Activated CD4-positive, alpha-beta T cell treated with anti-CD3 and anti-CD28 coated beads, Interleukin-2, Interleukin-6, amounts not matched to agents 100 ng/mL and 50 ng/mL, durations not matched to agents 16 hours and 8 hours (primary cell): ENCODE results near the gene COG7.
A peak's percentile ranks its signal among the peaks of the same experiment; 100 is the strongest.
"Not testable (repeated sequence)": the region's sequence is repeated elsewhere in the genome, so short reads cannot be mapped to it uniquely, and the experiment has no call there.

Source experiments
- DNase-seq: peaks from one replicate; pipeline ENCODE4 v3.0.0-alpha.2; 2020

Gene COG7

DNA sequence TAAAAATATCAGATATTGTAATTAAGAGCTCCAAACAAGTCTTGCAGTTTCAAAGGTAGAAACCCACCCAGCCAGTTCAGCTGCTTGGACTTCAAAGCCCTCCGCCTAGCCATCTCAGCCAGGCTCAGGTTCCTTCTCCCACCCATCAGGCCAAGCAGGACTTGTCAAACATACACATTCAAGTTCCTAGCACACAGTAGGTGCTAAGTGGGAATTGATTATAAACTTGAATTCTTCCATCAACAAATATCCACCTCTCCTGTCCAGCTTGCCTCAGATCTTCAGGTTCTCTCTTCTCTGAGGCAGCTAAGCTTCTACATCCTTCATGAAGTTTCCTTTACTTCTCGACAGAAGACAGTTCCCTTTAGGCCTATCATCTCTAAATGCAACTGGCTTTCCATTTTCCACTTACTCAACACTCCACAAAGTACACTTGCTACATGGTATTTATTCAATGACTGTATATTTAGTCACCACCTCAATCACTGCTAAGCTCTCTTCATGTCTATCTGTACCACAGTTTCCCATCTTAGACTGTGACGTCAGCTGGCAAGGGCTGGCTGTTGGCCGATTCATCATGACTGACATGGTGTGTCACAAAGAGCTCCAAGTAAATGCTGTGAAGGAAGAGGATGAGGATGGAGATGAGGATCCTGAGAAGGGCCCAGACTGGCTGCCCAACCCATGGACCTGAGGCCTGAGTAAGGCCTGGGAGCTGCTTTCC is 13.3 kb upstream of the COG7 start:
- DNase-seq: no peak

GRCh38 chr16:23465179-23465578 is 12.2 kb upstream of the COG7 start:
- no peak for DNase-seq

DNA sequence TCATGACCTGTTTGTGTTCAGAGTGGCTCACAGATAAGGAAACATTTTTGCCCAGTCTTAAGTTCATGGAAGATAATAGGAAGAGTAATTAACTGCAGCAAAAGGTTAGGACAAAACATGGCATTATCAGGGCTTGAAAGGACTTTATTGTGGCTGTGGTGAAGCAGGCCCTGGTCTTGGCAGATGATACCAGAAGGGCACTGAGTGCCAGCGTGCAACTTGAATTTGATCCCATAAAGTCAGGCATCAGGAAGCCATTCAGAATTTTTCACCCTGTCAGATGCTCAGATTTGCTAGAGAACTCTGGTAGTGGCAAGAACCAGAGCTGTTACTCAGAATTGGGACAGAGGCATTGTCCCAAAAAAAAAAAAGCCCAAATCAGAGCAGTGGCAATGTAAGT is 11.2 kb upstream of the COG7 start:
- no peak for DNase-seq

DNA sequence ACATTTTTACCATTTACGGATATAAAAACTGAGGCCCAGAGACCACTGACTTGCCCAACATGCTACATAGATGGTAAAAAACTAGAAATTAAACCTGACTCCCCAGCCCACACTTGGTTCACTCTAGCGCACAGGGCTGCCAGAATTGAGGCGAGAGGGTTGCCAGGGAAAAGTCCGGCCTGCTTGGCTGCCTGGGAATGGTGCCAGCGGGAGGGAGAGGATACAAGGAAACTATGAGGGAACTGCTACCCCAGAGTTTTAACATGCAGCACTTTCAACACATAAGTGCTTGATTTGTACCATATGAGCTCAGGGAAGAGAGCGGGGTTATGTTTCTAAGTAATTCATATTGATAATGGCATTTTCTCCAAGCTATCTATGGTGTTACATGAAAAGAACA is 10.0 kb upstream of the COG7 start:
- not testable (repeated sequence) for DNase-seq

DNA sequence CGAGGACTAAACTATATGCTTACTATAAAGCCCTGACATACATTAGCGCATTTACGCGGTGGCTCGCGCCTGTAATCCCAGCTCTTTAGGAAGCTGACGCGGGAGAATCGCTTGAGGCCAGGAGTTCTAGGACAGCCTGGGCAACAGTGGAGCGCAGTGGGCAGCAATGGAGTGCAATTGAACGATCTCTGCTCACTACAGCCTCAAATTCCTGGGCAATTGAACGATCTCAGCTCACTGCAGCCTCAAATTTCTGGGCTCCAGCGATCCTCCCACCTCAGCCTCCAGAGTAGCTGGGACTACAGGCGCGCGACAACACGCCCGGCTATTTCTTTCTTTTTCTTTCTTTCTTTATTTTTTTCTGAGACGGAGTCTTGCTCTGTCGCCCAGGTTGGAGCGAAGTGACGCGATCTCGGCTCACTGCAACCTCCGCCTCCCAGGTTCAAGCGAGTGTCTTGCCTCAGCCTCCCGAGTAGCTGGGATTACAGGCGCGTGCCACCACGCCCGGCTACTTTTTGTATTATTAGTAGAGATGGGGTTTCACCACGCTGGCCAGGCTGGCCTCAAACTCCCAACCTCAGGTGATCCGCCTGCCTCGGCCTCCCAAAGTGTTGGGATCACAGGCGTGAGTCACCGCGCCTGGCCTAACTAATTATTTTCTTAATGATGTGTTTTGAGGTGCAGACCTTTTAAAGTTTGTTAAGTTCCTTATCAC is 506 bp upstream of the COG7 start:
- no peak for DNase-seq

- no peak for DNase-seq
Measured at GRCh38 chr16:23452221-23452571, 793 bp downstream of the COG7 start.

DNA sequence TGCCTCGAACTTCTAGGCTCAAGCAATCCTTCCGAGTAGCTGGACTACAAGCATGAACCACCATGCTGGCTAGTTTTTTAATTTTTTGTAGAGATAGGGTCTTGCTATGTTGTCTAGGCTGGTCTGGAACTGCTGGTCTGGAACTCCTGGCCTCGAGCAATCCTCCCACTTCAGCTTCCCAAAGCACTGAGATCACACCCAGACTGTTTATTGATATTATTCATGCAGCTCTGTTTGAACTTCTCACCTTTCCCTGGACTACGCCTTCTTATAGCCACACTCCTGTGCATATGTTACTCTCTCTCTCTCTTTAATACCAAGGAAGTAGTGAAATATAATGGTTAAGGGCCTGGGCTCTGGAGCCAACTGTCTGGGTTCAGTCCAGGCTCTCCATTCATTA is 4.6 kb downstream of the COG7 start:
- DNase-seq: no peak

DNA sequence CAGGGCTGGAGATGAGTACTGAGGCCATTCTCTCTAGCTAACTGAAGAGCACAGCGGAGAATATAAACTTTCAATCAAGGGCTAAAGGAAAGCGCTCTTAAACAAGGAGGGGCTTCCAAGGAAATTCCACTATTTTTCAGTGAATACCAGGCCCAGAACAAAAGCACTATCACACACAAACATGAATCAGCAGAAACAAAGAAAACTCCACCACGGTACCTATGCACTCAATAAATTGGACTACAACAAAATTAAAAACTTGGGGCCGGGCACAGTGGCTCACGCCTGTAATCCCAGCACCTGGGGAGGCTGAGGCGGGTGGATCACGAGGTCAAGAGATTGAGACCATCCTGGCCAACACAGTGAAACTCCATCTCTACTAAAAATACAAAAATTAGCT is 15.4 kb downstream of the COG7 start:
- not testable (repeated sequence) for DNase-seq

DNA sequence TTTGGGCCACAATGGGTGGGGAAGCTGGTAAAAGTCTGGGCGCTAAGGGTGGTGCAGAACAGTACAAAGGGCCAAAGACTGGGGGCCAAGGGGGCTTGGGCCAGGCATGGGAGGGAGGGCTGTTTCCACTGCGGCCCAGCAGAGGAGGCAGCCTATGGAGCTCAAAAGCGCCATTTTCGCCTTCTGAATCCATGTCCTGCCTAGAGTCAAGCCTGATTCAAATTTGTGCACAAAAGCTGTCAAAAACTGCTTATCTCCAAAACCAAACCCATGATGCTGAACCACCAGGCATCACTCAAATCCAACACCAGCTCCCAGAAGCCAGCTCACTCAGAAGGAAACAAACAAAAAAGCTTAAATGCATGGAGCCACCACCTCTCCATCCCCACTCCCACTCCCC is 16.0 kb downstream of the COG7 start:
- DNase-seq: no peak

DNA sequence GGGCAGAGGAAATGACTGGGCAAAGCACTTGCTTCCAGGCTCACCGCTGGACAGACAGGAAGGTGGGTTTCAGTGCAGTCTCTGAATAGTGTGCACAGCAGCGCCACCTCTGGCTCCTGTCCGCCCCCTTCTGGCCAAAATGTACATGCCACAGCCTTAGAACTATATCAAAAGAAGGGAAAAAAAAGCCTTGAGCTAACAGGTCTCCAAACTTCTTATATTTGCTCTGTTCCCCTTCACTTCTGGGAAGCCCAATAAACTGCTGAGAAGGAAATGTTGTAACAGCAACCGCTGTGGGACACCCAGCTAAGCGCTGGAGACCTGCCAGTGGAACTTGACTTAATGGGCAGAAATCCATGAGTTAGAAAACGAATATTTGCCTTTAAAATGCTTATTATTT is 17.5 kb downstream of the COG7 start:
- DNase-seq: peak; percentile 77

GRCh38 chr16:23434380-23434779 is 18.6 kb downstream of the COG7 start:
- DNase-seq: peak; percentile 74

GRCh38 chr16:23433261-23433920 is 19.6 kb downstream of the COG7 start:
- DNase-seq: no peak

DNA sequence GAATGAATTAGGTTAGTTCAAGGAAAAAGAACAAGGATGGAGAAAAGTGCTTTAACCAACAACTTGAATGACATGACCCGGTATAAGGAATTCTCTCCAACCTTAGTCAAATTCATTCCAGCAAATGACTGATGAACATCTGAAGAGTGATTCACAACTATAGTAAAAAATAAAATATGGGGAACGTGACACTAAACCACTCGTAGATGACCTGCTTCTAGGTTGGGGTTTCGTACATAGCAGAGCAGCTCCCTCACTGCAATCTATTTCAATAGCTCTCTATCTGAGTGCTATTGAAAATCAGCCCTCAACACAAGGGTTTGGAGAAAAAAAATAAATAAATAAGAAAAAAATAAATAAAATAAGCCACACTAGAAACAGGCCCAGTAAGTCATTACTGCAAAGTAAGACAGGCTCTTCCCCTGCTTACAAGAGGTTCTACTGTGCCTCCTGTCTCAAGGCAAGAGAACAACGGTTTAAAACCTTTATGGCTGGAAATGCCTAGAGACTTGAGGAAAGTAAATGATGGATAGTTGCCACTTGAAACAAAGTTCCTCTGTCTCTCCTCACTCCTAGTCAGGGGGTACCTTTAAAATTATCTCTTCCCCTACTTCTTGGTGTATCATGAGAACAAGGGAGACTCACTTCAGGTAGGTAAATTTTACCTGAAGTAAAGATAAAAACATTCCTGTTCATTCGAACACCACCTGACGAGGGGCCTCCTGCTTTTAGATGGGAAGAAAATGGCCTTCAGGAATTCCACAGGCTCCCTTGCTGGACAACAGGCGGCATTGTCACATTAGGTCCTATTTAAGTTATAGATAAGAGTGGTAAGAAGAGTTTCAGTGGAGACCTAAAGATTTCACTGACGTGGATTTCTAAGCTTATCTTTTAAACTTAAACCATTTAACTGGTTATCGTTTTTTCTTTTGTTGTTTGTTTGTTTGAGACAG is 20.5 kb downstream of the COG7 start:
- DNase-seq: no peak

DNA sequence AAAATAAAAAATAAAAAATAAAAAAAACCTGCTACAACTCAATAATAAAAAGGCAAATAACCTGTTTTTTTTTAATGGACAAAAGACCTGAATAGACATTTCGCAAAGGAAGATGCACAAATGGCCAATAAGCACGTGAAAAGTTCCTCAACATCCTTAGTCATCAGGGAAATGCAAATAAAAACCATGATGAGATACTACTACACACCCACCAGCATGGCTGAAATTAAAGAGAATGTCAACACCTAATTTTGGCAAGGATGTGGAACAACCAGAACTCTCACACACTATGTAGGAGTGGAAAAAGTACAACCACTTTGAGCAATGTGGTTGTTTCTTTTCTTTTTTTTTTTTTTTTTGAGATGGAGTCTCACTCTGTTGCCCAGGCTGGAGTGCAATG is 24.6 kb downstream of the COG7 start:
- DNase-seq: no peak

GRCh38 chr16:23424292-23424958 is 28.6 kb downstream of the COG7 start:
- DNase-seq: no peak

GRCh38 chr16:23423496-23424049 is 29.4 kb downstream of the COG7 start:
- no peak for DNase-seq

- DNase-seq: no peak
Measured at GRCh38 chr16:23420011-23420410, 33.0 kb downstream of the COG7 start.

- no peak for DNase-seq
Measured at GRCh38 chr16:23416816-23417215, 36.2 kb downstream of the COG7 start.

GRCh38 chr16:23414731-23415130 is 38.3 kb downstream of the COG7 start:
- DNase-seq: no peak

- no peak for DNase-seq
Measured at GRCh38 chr16:23410176-23410575, 42.8 kb downstream of the COG7 start.

DNA sequence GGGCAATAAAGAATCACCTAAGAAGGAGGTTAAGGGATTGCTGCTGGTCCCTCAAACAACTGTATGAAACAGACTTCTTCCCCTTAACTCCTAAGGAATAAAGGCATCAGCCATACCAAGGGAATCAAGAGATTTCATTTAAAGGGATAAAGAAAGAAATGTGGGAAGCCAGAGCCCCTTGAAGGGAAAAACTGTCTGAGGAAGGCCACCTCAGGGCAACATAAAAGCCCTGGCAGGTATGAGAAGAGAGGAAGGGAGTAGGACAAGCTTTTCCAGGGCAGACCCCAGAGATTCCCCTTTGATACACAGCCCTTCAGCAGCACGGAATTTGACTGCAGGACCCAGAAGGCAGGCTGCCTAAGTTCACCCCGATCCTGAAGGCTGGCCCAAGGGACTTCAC is 43.5 kb downstream of the COG7 start:
- no peak for DNase-seq

DNA sequence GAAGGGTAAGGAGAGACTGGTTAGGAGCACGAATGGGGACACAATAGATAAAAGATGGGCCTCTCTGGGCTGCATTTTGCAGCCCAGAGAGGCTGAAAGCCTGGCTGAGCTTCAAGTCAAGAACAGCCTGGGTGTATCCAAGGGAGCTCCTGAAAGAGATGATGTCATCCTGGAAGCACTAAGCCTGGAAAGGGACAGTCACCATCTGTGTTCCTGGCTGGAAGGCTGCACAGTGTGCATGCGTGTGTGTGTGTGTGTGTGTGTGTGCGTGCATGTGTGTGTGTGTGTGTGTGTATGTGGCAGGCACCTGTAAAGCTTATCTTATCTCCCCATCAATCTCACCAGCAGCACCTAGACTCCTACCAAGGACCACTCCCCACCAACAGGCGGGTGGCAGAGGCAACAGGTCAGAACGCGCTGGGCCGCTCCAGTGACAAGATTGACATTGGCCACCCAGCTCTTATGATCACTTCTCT is 44.1 kb downstream of the COG7 start:
- DNase-seq: no peak
